Panc1 (cell line): Measurements from ENCODE around the gene FBXO46.

Source experiments
- POLR2AphosphoS5 ChIP-seq: IDR thresholded peaks from 2 replicates; pipeline ENCODE4 v1.6.1; 2012; ENCODE audit warnings: mild to moderate bottlenecking, low read depth, low read length, moderate library complexity
- SIN3A ChIP-seq: IDR thresholded peaks from 2 replicates; pipeline ENCODE4 v1.6.1; 2012; ENCODE audit warnings: low read depth, mild to moderate bottlenecking, low read length, moderate library complexity, borderline replicate concordance; ENCODE audit not compliant: insufficient read depth
- TF ChIP-seq, protein P1 (sequence below): fragments of 450-650 bp; IDR thresholded peaks from 2 replicates; pipeline ENCODE4 v1.5.1; 2017; ENCODE audit warnings: mild to moderate bottlenecking

DNA sequence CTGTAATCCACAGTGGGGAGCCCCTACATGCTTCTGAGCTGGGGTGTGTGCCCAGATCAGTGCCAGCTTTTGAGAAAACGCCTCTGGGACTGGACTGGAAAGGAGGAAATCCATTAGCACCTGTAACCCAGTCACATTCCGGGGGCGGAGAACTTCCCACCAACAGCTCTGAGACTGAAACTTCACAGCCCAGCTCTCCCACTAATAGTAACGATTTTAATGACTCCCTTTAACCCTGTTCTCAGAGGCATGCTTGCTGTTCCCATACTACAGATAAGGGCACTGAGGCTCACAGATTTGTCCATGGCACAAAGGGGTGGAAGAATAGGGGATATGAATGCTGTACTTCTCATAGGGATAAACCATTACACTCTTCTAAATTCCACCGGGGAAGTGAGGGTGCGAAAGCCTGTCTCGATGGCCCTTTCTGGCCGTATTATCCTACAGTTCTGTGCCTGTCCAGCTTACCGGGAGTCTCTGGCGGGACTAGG lies 851 bp downstream of the FBXO46 start:
- no peak for TF ChIP-seq POLR2AphosphoS5
- TF ChIP-seq, protein P1, sequence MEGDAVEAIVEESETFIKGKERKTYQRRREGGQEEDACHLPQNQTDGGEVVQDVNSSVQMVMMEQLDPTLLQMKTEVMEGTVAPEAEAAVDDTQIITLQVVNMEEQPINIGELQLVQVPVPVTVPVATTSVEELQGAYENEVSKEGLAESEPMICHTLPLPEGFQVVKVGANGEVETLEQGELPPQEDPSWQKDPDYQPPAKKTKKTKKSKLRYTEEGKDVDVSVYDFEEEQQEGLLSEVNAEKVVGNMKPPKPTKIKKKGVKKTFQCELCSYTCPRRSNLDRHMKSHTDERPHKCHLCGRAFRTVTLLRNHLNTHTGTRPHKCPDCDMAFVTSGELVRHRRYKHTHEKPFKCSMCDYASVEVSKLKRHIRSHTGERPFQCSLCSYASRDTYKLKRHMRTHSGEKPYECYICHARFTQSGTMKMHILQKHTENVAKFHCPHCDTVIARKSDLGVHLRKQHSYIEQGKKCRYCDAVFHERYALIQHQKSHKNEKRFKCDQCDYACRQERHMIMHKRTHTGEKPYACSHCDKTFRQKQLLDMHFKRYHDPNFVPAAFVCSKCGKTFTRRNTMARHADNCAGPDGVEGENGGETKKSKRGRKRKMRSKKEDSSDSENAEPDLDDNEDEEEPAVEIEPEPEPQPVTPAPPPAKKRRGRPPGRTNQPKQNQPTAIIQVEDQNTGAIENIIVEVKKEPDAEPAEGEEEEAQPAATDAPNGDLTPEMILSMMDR, result no peak
- TF ChIP-seq SIN3A, result no peak
